Measurements from ENCODE around the gene FASTK. TPM values are rescaled to one million over a fixed set of nuclear protein-coding genes. Genes with fewer than 3 reads are reported as not detected.

The FASTK gene
- polyA plus RNA-seq, 1 experiment = 44.1 TPM

- H3K4me3 ChIP-seq (ENCODE audit: low read depth, low read length) = no peak overlapping the region
- POLR2A ChIA-PET = interaction anchor here (0.6 kb wide), 1 partner anchor 34 kb away, joined by 3 read pairs; the partner anchor contains the start of gene FASTK
- no peaks in the 10 kb centered on the region for H3K27me3 ChIP-seq (ENCODE audit: control insufficient read depth, insufficient read depth, low read length)
- H3K9me3 ChIP-seq (ENCODE audit: control insufficient read depth, insufficient read depth, low read length) = no peaks in the 10 kb centered on the region
- no peak for DNase-seq (ENCODE audit: low read depth, low spot score)
- no peak overlapping the region for H3K27ac ChIP-seq (ENCODE audit: low read depth, low read length)
- CTCF ChIA-PET = interaction anchor here (0.6 to 1.4 kb wide), 2 partner anchors 9 to 54 kb away, joined by 3 to 12 read pairs; no protein-coding TSS in a partner anchor
- no peak for TF ChIP-seq CTCF (IDR thresholded peaks at IDR 0.05; ENCODE audit: low read depth, low read length)
Measured at GRCh38 chr7:151115121-151115835, 34.7 kb upstream of the FASTK start.

GRCh38 chr7:151114151-151115090, 33.8 kb upstream of the FASTK start:
- ChIA-PET CTCF (interaction anchor here (0.8 to 7.0 kb wide), 6 partner anchors 9 to 102 kb away, joined by 3 to 86 read pairs (median 12); partner anchors contain the start of gene AGAP3), POLR2A (interaction anchor here (1.0 to 1.1 kb wide), 3 partner anchors 29 to 104 kb away, joined by 4 to 9 read pairs (median 5); partner anchors contain the start of gene ABCB8)
- no peaks in the 10 kb centered on the region for H3K27me3 ChIP-seq (ENCODE audit: control insufficient read depth, insufficient read depth, low read length)
- H3K27ac ChIP-seq (ENCODE audit: low read depth, low read length) = peak overlapping the region; percentile 81
- DNase-seq (ENCODE audit: low read depth, low spot score) = no peak
- no peaks in the 10 kb centered on the region for H3K9me3 ChIP-seq (ENCODE audit: control insufficient read depth, insufficient read depth, low read length)
- H3K4me3 ChIP-seq (ENCODE audit: low read depth, low read length) = peak overlapping the region; percentile 41
- TF ChIP-seq CTCF (IDR thresholded peaks at IDR 0.05; ENCODE audit: low read depth, low read length) = no peak

DNA sequence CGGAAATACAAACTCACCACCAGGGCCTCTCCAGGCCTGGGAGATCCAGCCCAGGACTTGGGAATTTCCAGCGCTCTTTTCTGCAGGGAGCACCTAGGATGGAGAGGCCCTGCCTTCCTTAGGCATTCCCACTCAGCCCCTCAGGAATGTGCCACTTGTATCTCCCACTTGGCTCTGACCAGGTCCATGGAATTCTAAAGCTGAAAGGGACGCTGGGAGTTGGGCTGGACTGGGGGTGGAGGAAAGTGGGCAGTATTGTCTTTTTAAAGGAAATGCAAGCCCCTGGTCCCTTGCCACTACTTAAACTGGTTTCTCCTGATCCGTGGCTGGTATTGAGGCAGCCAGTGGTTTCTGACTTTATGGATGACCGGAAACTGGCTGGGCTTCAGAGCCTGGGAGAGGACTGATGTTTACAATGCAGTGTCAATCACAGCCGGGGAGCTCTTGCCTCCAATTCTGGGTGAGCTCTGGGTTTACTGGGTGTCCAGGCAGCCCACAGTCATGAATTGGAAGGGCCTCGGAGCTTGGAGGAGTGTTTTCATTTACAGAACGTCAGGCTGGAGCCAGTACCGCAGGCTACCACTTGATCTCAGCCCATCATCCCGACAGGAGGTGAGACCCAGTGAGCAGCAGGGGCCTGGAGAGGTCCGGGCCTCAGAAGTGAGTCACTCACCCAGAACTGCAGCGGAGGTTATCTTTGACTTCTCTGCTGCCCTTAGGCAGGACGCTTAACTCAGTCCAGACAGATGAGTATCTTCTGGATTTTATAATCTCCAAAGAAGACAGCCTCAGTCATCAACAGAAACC, 32.9 kb upstream of the FASTK start:
- Histone ChIP-seq H3K27me3 (ENCODE audit: control insufficient read depth, insufficient read depth, low read length) (no peaks in the 10 kb centered on the region), H3K9me3 (ENCODE audit: control insufficient read depth, insufficient read depth, low read length) (no peaks in the 10 kb centered on the region), H3K27ac (ENCODE audit: low read depth, low read length) (peak overlapping the region; percentile 81), H3K4me3 (ENCODE audit: low read depth, low read length) (peak overlapping the region; percentile 41)
- DNase-seq (ENCODE audit: low read depth, low spot score) = peak; percentile 58
- POLR2A ChIA-PET = interaction anchor here (1.0 to 1.1 kb wide), 3 partner anchors 28 to 103 kb away, joined by 4 to 9 read pairs (median 5); partner anchors contain the start of gene ABCB8
- CTCF ChIA-PET = interaction anchor here (0.8 to 7.0 kb wide), 9 partner anchors 10 to 215 kb away, joined by 3 to 86 read pairs (median 6); partner anchors contain the start of gene AGAP3
- TF ChIP-seq CTCF (IDR thresholded peaks at IDR 0.05; ENCODE audit: low read depth, low read length) = peak; percentile 26; the same call in 1 of the 2 replicates

- no peak for DNase-seq (ENCODE audit: low read depth, low spot score)
- no peaks in the 10 kb centered on the region for H3K9me3 ChIP-seq (ENCODE audit: control insufficient read depth, insufficient read depth, low read length)
- TF ChIP-seq CTCF (IDR thresholded peaks at IDR 0.05; ENCODE audit: low read depth, low read length) = peak; percentile 88
- H3K27ac ChIP-seq (ENCODE audit: low read depth, low read length) = no peak overlapping the region
- POLR2A ChIA-PET = interaction anchor here (0.6 kb wide), 2 partner anchors 33 to 101 kb away, joined by 3 to 4 read pairs; no protein-coding TSS in a partner anchor
- CTCF ChIA-PET = interaction anchor here (0.6 to 7.0 kb wide), 35 partner anchors 8 to 1251 kb away, joined by 3 to 86 read pairs (median 5); partner anchors contain the start of genes ABCB8, AGAP3, CDK5 and TMUB1
- no peak overlapping the region for H3K4me3 ChIP-seq (ENCODE audit: low read depth, low read length)
- H3K27me3 ChIP-seq (ENCODE audit: control insufficient read depth, insufficient read depth, low read length) = no peaks in the 10 kb centered on the region
Measured at GRCh38 chr7:151110941-151111645, 30.5 kb upstream of the FASTK start.
